ENCODE data around the gene YAE1.

Gene YAE1

GRCh38 chr7:39609113-39609934, 43.1 kb downstream of the YAE1 start:
- H3K4me3 ChIP-seq (ENCODE audit: low read depth, low read length): no peak overlapping the region
- no peak for DNase-seq (ENCODE audit: low read depth)
- TF ChIP-seq CTCF (IDR thresholded peaks at IDR 0.05; ENCODE audit: control insufficient read depth, extremely low read depth, insufficient read depth): no peak

GRCh38 chr7:39609935-39610263, 43.7 kb downstream of the YAE1 start:
- DNase-seq (ENCODE audit: low read depth): no peak
- TF ChIP-seq CTCF (IDR thresholded peaks at IDR 0.05; ENCODE audit: control insufficient read depth, extremely low read depth, insufficient read depth): no peak
- H3K4me3 ChIP-seq (ENCODE audit: low read depth, low read length): no peak overlapping the region

GRCh38 chr7:39613577-39613976, 47.4 kb downstream of the YAE1 start:
- no peak for TF ChIP-seq CTCF (IDR thresholded peaks at IDR 0.05; ENCODE audit: control insufficient read depth, extremely low read depth, insufficient read depth)
- DNase-seq (ENCODE audit: low read depth): no peak
- H3K4me3 ChIP-seq (ENCODE audit: low read depth, low read length): no peak overlapping the region

- no peak for DNase-seq (ENCODE audit: low read depth)
- H3K4me3 ChIP-seq (ENCODE audit: low read depth, low read length): no peak overlapping the region
- no peak for TF ChIP-seq CTCF (IDR thresholded peaks at IDR 0.05; ENCODE audit: control insufficient read depth, extremely low read depth, insufficient read depth)
These were observed 48.1 kb downstream of the YAE1 start for GRCh38 chr7:39614299-39614698.

DNA sequence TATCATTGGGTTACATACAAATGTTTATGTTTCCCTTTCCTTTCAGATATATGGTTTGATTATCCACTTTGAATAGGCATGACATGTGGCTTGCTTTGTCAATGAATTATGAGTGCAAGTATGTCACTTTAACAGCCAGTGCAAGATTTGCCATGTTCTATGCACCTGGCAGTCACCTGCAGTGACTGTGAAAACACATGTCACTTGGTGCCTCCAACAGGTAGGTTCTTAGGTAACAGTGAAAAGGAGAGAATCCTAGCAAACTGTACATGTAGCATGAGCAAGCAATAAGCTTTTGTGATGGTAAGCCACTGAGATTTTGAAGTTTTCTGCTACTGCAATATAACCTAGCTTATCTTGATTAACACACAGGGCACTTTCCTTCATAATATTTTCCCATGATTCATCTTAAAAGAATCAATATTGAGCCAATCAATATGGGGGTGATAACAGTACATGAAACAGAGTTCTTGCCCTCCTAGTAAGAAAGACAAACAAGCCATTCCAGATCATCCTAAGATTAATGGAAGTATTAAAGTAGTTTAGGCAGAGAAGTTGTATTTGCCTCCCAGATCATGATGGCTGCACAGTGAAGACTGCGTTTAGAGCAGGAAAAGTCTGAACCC, 49.3 kb downstream of the YAE1 start:
- TF ChIP-seq CTCF (IDR thresholded peaks at IDR 0.05; ENCODE audit: control insufficient read depth, extremely low read depth, insufficient read depth): no peak

DNA sequence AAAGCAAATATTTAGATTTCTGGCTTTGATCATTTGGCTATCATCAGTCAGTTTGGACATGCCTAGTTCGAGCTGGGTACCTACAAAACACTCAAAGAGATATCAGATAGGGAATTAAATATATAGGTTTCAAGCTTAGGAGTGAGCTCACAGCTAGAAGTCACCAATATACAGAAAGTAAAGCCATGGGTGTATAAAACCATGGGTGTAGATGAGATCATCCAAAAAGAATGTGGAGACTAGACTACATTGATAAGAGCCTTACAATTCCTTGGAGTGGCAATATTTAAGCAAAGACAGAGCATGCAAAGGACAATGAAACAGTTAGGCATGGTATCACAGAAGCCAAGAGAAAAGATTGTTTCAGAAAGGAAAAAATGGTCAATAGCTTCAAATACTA, 49.9 kb downstream of the YAE1 start:
- DNase-seq (ENCODE audit: low read depth): no peak
- no peak for TF ChIP-seq CTCF (IDR thresholded peaks at IDR 0.05; ENCODE audit: control insufficient read depth, extremely low read depth, insufficient read depth)
- H3K4me3 ChIP-seq (ENCODE audit: low read depth, low read length): no peak overlapping the region

More for the DNA sequence above, 49.3 kb downstream of the YAE1 start:
- H3K4me3 ChIP-seq (ENCODE audit: low read depth, low read length): no peak overlapping the region
- DNase-seq (ENCODE audit: low read depth): no peak

Data from LNCaP clone FGC (cell line).